ENCODE measurements around the gene MTUS2.

The MTUS2 gene

GRCh38 chr13:28820099-28821051 is at the start of gene MTUS2:
Gene MTUS2, plus strand, starts transcription at chr13:28820339.
- DNase-seq, result no peak

GRCh38 chr13:28778308-28779215 is 41.6 kb upstream of the MTUS2 start:
- DNase-seq, result no peak

GRCh38 chr13:28792992-28793391 is 27.1 kb upstream of the MTUS2 start:
- no peak for DNase-seq

GRCh38 chr13:28794396-28794795 is 25.7 kb upstream of the MTUS2 start:
- DNase-seq, result no peak

- DNase-seq, result no peak
Observed at GRCh38 chr13:28796938-28797257, 23.2 kb upstream of the MTUS2 start.

GRCh38 chr13:28805193-28805819 is 14.8 kb upstream of the MTUS2 start:
- DNase-seq, result no peak

DNA sequence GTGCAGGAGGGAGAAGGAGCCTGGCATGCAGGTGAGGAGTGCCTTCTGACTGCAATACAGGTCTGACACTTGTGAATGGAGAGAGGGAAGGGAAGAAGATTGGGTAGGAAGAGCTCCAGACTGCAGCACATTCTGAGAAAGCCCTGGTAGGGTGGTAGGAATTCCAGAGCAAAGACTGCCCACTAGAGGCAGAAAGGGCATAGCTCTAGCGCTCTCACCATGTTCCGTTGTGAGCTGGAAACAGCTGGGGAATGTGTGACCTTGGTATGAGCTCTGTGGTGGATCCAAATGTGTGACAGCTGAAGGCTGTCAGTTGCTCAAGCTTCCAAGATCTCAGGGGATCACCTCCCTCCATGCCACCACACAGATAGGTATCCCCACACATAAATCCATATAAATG is 2.9 kb upstream of the MTUS2 start:
- DNase-seq, result no peak

DNA sequence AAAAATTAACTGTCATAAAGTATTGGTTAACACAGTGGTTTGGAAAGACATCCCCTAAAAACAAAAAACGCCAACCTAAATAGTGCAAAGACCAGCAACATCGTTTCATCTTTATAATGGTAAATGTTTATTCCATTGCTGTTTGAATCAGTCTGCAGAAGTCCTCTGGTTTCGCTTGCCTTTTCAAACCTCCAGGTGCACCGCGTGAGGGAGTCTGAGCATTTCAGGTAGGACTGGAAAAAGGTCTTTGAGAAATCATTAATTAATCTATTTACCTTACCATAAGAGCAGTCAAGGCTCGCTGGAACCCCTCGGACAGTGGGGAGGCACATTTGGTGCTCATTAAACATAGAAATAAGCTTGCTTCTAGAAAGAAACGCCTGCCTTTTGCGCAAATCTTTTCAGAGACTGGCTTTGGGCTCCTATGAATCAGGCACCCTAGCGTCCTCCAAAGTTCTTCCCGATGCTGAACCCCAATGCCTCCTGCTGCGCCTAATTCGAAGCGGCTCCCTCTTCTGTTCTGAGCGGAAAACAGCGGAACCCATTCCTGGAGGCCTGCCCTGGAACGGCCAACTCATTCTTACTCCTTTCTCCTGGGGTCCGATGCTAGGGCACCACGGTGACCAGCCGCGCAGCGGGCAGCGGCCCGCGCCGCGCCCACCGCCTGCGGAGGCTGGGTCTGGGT is 951 bp upstream of the MTUS2 start:
- no peak for DNase-seq

- DNase-seq, result peak; percentile 25
Observed at GRCh38 chr13:28819735-28820098, 422 bp upstream of the MTUS2 start.

GRCh38 chr13:28822151-28822550 is 2.0 kb downstream of the MTUS2 start:
- DNase-seq, result no peak

DNA sequence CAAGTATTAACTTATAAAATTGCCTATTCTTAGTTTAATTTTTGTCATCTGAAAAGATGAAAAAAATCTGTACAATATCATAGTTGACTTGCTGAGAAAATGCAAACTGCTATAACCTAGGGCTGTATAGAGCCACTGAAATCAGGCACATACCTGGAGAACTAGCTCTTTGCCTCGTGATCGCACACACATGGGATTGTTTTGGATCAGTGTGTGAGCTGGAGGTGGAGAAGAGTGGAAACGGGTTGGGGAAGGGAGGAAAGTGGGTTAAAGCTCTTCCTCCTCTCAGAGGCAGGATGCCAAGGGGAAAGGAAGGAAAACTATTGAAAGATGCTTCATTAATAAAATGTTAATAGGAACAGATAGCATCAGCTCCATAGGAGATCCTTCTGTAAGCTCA is 2.7 kb downstream of the MTUS2 start:
- no peak for DNase-seq

DNA sequence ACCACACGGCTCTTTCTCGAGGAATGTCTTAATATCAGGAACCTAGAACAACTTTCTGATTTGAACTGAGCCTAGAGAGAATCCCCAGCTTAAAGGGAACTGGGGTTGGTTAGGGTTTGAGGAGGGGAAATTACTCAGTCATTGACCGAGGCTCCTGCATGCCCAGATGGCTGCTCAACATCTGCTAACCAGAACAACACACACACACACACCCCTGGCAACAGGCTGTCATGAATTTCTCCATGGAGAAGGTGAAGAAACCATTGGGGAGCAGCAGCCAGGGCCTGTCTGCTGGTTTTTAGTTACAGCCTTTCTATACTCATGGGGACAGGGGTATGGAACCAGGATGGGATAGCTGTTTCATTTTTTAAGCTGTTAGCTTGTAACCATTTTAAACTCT is 5.2 kb downstream of the MTUS2 start:
- no peak for DNase-seq

DNA sequence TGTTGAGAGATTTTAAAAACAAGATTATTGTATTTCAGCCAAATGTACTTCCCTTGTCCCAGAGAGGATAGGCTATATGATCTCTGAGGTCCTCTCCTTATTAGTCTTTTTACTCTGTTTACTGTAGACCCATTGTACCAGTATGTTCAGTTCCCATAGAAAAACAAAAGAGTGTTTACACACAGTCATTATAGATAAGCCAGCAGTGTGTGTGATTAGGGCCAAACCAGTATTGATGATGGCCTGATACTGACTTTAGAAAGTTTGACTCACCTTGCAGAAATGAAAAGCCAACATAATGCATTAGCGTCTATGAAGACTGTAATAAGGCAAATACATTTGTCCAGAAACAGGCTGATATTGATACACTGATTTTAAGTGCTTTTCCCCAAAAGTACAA is 6.2 kb downstream of the MTUS2 start:
- DNase-seq, result no peak

DNA sequence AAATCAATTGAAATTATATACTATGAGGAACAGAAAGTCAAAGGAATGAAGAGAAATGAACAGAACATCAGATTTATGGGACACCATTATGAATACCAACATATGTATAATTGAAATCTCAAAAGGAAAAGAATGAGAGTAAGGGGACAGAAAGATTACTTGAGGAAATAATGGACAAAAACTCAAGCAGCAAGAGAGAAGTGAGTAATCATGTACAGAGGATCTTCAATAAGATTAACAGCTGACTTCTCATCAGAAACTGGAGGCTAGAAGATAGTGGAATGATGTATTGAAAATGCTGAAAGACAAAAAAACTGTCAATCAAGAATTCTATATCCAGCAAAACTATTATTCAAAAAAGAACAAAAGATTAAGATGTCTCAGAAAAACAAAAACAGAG is 10.4 kb downstream of the MTUS2 start:
- no peak for DNase-seq

GRCh38 chr13:28831117-28831516 is 11.0 kb downstream of the MTUS2 start:
- DNase-seq, result no peak

DNA sequence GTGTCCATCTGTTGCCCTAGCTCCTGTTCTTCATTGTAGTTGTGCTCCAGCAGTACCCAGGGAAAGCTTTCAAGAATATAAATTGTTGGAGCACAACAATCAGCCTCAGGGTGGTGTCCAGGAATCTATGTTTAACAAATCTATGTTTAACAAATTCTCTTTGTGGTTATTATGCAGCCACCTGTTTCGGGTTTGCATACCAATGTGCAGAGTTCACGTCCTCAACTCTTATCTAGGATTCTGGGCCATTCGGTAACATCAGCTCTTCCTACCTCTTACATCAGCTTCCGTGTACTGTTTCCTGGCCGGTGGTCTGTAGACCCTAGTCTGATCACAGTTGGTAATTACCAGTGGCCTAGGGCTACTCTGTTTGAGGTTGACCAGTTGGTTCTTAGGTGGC is 17.0 kb downstream of the MTUS2 start:
- no peak for DNase-seq

GRCh38 chr13:28843639-28844038 is 23.5 kb downstream of the MTUS2 start:
- no peak for DNase-seq

DNA sequence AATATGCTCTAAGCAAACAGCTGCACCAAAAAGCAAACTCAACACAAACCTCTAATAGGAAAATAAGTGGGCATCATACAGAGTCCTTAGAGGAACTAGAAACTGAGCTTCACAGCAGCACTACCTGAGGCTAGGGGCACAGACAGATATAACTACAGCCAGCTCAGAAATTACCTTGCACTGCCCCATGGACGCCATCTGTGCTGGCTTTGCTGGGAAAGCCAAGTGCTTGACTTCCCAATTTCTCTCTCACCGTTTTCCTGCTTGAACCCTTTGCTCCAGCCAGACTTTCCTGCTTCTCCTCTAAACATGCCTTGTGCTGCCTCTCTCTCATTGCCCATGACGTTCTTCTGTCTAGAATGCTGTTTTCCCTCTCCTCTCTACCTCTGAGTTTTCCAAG is 29.3 kb downstream of the MTUS2 start:
- DNase-seq, result no peak

DNA sequence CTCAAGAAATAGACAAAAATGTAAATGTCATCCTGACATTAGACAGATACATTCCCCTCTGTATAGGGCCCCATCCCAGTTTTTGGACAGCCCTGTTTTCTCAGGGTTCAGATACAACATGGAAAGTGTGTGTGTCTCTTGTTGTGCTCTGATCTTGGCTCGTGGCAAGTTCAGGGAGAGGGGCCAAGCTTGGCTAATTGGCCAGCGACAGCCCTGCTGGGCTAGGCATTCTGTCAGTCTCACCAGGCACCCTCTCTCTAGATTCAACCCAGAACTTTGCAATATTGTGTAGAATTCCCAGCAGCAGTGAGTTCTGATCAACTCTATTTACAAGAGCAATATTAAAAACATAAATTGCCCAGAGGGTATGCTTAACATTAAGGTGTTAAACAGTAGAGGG is 30.1 kb downstream of the MTUS2 start:
- no peak for DNase-seq

GRCh38 chr13:28851422-28851821 is 31.3 kb downstream of the MTUS2 start:
- no peak for DNase-seq

DNA sequence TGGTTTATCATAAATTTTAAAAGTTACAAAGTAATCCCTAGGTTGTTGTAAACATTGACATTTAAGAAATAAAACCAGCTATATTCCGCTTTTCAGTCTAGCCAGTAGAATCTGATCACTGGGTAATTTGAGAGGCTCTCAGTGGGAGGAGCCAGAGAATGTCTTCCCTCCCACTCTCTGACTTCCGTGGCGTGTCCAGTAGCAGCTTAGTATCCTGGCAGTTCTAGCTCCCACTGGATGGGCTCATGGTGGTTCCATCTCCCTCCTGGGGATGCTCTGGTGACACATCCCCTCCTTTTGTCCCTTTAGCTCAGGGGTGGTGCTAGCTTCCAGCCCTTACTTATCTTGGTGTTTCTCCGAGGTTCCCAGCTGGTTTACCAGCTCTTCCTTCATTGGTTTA is 34.5 kb downstream of the MTUS2 start:
- DNase-seq, result no peak

DNA sequence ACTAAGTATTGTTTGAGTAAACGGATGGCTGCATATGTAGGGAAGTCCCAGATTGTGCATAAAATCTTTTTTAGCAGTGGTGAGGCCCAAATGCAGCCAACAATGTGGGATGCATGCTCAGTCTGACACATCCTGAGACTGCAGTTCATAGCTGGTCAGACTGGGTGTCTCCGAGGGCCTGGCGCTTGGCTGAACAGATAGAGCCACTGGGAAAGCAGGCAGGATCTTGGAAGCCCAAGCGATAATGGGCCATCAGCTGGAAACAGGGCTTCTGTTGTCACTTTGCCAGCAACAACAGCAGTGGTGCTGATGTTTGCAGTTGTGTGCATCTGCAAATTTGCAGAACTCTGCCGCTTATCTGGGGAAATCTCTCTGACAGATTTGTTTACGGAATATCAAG is 36.1 kb downstream of the MTUS2 start:
- no peak for DNase-seq

DNA sequence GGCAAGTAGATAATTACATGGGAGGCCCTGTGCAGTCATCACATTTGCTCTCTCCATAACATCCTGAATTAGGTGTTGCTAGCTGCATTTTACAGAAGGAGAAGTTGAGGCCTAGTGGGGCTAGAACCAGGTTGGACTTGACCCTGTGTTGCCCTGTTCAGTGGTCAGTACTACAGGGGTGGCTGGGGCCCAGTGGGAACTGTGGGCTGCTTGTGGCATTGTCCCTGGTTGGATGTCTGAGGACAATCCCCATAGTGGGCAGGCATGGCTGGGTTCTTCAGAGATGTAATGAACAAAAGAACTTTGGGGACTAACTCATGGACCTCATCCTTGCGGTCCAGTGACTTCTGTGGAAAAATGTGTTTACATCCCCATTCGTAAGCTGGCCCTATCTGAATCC is 38.9 kb downstream of the MTUS2 start:
- no peak for DNase-seq

All from activated effector memory CD4-positive, alpha-beta T cell treated with Interleukin-2 at 50 U/mL for 16 hours (primary cell).